ENCODE data around the gene FBXL14. TPM values are rescaled to one million over a fixed set of nuclear protein-coding genes. Genes with fewer than 3 reads are reported as not detected.

Gene FBXL14
- total and polyA plus RNA-seq, 2 of the 13 experiments (the other 11 are each of a cell fraction or from before 2014, with no cell fraction given): 7.0 to 7.4 TPM

DNA sequence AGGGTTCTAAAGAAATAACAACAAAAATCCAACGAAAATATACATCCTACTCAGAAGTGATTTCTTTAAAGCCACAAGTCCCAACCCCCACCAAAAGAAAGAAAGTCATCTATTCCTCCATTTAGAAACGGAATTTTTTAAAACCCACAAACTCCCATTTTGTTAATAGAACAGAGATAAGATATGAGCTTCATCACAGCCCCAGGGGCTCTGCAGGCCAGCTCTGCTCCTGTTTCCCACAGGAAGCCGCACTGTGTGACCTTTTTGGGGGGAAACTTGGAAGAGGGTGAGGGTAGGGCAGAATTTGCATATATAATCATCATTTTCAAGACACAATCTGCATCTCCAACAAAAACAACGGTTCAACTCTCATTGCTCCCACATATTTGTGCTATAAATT lies 2.8 kb downstream of the FBXL14 start:
- Histone ChIP-seq H4K20me1 (ENCODE audit: insufficient read depth, low read length) (peaks cover 17% of the 10 kb centered on the region; the same call in 1 of the 2 replicates), H3K4me1 (ENCODE audit: insufficient read depth, low read length) (peaks cover 52% of the 10 kb centered on the region), H3K79me2 (ENCODE audit: insufficient read depth, low read length) (peaks cover 26% of the 10 kb centered on the region), H3K4me2 (ENCODE audit: low read depth, low read length) (peak overlapping the region; percentile 78), H3K4me3 (replicated peaks in 1 of 3; ENCODE audit: insufficient read depth in 1 of 3, low read depth in 2 of 3, low read length in 3 of 3) (peak overlapping the region in 1 of 3 experiments; percentile 50; a peak in 2 of 6 replicates), H3K27me3 (ENCODE audit: control insufficient read depth in 1 of 2, insufficient read depth in 2 of 2, low read length in 2 of 2) (peaks cover 0 to 4% of the 10 kb centered on the region in 2 experiments; a peak in 1 of 5 replicates), H2AFZ (ENCODE audit: low read length) (no peak overlapping the region), H3K9me3 (ENCODE audit: low read length) (no peaks in the 10 kb centered on the region), H3K27ac (ENCODE audit: extremely low read length, insufficient read depth, low read length) (no peak overlapping the region), H3K36me3 (replicated peaks in 1 of 2; ENCODE audit: control insufficient read depth in 1 of 2, insufficient read depth in 2 of 2, low read length in 2 of 2) (no peaks in the 10 kb centered on the region), H3K9ac (ENCODE audit: insufficient read depth, low read depth, low read length) (no peak overlapping the region)
- TF ChIP-seq U2AF2 (IDR thresholded peaks at IDR 0.05; ENCODE audit: low read depth, low read length): no peak
- no peak for TF ChIP-seq HDAC6 (IDR thresholded peaks at IDR 0.05; ENCODE audit: low read depth, low read length)
- FAIRE-seq: no peak
- no peak for ATAC-seq
- DNase-seq (ENCODE audit: low spot score): no peak
- intact Hi-C loops (cut with micrococcal nuclease; ENCODE audit: unreplicated experiment): no loop called here
- WGBS (ENCODE audit: low lambda C conversion rate): 61% methylated on average over 4 of the region's 4 CpGs
- BruUV-seq (replicated peaks): TSS peak; percentile 55
- in situ Hi-C loops (cut with HindIII; ENCODE audit: extremely low pct_ligation_motif_present, low pct_unique_long_range_greater_than_20kb): loop anchor here (5.0 to 25.0 kb wide), 2 partner anchors 74 to 1029 kb away; no protein-coding TSS in a partner anchor
- ChIA-PET POLR2A (no interaction called here), CTCF (ENCODE audit: low intra/inter-chr PET ratio, low total read pairs) (no interaction called here)

DNA sequence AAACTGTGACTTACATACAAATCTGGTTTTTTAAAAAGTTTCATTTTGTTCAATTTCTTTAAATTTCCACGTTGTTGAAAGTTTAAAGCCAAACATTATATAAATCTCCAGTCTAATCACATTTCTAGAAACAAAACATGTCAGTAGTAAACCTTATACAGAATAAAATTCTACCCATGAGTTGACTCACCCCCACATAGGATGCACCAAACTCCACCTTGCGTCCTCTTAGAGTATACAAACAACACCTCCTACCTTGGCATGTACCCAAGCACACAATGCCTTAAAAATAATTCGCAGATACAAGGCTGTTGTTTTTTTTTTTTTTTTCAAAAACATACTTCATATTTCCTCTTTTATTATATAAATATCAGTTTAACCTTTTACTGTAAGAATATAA lies 3.3 kb downstream of the FBXL14 start:
- in situ Hi-C loops (cut with HindIII; ENCODE audit: extremely low pct_ligation_motif_present, low pct_unique_long_range_greater_than_20kb): loop anchor here (5.0 to 25.0 kb wide), 2 partner anchors 74 to 1029 kb away; no protein-coding TSS in a partner anchor

More for the DNA sequence above, 3.3 kb downstream of the FBXL14 start:
- POLR2A ChIA-PET: no interaction called here
- ATAC-seq (no peak), DNase-seq (ENCODE audit: low spot score) (no peak), FAIRE-seq (no peak)
- H3K4me2 ChIP-seq (ENCODE audit: low read depth, low read length): peak overlapping the region; percentile 78; the same call in 1 of the 2 replicates
- BruUV-seq (replicated peaks): no TSS peak
- H3K9ac ChIP-seq (ENCODE audit: insufficient read depth, low read depth, low read length): no peak overlapping the region
- intact Hi-C loops (cut with micrococcal nuclease; ENCODE audit: unreplicated experiment): no loop called here
- H2AFZ ChIP-seq (ENCODE audit: low read length): no peak overlapping the region
- no peak overlapping the region for H3K27ac ChIP-seq (ENCODE audit: extremely low read length, insufficient read depth, low read length)
- H3K79me2 ChIP-seq (ENCODE audit: insufficient read depth, low read length): peaks cover 26% of the 10 kb centered on the region
- no peaks in the 10 kb centered on the region for H3K9me3 ChIP-seq (ENCODE audit: low read length)
- TF ChIP-seq ZNF33A (CRISPR knock-in tag; IDR thresholded peaks at IDR 0.05; ENCODE audit: borderline replicate concordance): no peak
- no peak for TF ChIP-seq MATR3 (CRISPR knock-in tag; IDR thresholded peaks at IDR 0.05)
- TF ChIP-seq, protein P1, sequence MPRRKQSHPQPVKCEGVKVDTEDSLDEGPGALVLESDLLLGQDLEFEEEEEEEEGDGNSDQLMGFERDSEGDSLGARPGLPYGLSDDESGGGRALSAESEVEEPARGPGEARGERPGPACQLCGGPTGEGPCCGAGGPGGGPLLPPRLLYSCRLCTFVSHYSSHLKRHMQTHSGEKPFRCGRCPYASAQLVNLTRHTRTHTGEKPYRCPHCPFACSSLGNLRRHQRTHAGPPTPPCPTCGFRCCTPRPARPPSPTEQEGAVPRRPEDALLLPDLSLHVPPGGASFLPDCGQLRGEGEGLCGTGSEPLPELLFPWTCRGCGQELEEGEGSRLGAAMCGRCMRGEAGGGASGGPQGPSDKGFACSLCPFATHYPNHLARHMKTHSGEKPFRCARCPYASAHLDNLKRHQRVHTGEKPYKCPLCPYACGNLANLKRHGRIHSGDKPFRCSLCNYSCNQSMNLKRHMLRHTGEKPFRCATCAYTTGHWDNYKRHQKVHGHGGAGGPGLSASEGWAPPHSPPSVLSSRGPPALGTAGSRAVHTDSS (CRISPR knock-in tag; conservative IDR thresholded peaks at IDR 0.05): no peak
- no peak for TF ChIP-seq ZNF10 (CRISPR knock-in tag; IDR thresholded peaks at IDR 0.05; ENCODE audit: borderline replicate concordance, low read depth)
- no peak for TF ChIP-seq ZNF30 (CRISPR knock-in tag; IDR thresholded peaks at IDR 0.05)
- no peak for TF ChIP-seq ZNF672 (CRISPR knock-in tag; IDR thresholded peaks at IDR 0.05)
- TF ChIP-seq HOXD1 (CRISPR knock-in tag; IDR thresholded peaks at IDR 0.05): no peak
- no peak for TF ChIP-seq PLRG1 (conservative IDR thresholded peaks at IDR 0.05)
- no peak for TF ChIP-seq SIX1 (CRISPR knock-in tag; IDR thresholded peaks at IDR 0.05; ENCODE audit: borderline replicate concordance)
- TF ChIP-seq RFX5 (IDR thresholded peaks at IDR 0.05; ENCODE audit: low read depth, low read length): no peak
- no peak for TF ChIP-seq MEIS1 (CRISPR knock-in tag; IDR thresholded peaks at IDR 0.05; ENCODE audit: borderline replicate concordance)
- no peak for TF ChIP-seq SRSF4 (IDR thresholded peaks at IDR 0.05; ENCODE audit: low read depth, low read length, poor library complexity, severe bottlenecking)
- TF ChIP-seq SRF (IDR thresholded peaks at IDR 0.05; ENCODE audit: low read depth, low read length): no peak
- TF ChIP-seq, protein P2, sequence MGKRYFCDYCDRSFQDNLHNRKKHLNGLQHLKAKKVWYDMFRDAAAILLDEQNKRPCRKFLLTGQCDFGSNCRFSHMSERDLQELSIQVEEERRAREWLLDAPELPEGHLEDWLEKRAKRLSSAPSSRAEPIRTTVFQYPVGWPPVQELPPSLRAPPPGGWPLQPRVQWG (CRISPR knock-in tag; IDR thresholded peaks at IDR 0.05; ENCODE audit: borderline replicate concordance, low read depth): no peak
- no peak for TF ChIP-seq REPIN1 (CRISPR knock-in tag; IDR thresholded peaks at IDR 0.05; ENCODE audit: borderline replicate concordance, low read depth)
- no peak for TF ChIP-seq TCF12 (IDR thresholded peaks at IDR 0.05)
- TF ChIP-seq TCF12 (CRISPR knock-in tag; IDR thresholded peaks at IDR 0.05): no peak
- peaks cover 17% of the 10 kb centered on the region; the same call in 1 of the 2 replicates for H4K20me1 ChIP-seq (ENCODE audit: insufficient read depth, low read length)
- peaks cover 50% of the 10 kb centered on the region for H3K4me1 ChIP-seq (ENCODE audit: insufficient read depth, low read length)
- 82% methylated on average over 3 of the region's 3 CpGs for WGBS (ENCODE audit: low lambda C conversion rate)
- H3K36me3 ChIP-seq (replicated peaks in 1 of 2; ENCODE audit: control insufficient read depth in 1 of 2, insufficient read depth in 2 of 2, low read length in 2 of 2): no peaks in the 10 kb centered on the region
- H3K4me3 ChIP-seq (replicated peaks in 1 of 3; ENCODE audit: insufficient read depth in 1 of 3, low read depth in 2 of 3, low read length in 3 of 3): 0 out of 6 replicates have a peak overlapping the region, but pooled peaks of 1 of the 3 experiments have one; percentile 50
- H3K27me3 ChIP-seq (ENCODE audit: control insufficient read depth in 1 of 2, insufficient read depth in 2 of 2, low read length in 2 of 2): peaks cover 0 to under 1% of the 10 kb centered on the region in 2 experiments; a peak in 1 of 5 replicates
- CTCF ChIA-PET (ENCODE audit: low intra/inter-chr PET ratio, low total read pairs): no interaction called here

Measured in HepG2 (cell line).